NCI-H1092 treated with DMSO at 0.1 percent for 48 hours (cell line): ENCODE results near the gene ZNF22.

ENCODE experiments used
- DNase-seq: peaks from one replicate; lab custom pipeline; 2025; lab: John Stamatoyannopoulos, UW

The ZNF22 gene

DNA sequence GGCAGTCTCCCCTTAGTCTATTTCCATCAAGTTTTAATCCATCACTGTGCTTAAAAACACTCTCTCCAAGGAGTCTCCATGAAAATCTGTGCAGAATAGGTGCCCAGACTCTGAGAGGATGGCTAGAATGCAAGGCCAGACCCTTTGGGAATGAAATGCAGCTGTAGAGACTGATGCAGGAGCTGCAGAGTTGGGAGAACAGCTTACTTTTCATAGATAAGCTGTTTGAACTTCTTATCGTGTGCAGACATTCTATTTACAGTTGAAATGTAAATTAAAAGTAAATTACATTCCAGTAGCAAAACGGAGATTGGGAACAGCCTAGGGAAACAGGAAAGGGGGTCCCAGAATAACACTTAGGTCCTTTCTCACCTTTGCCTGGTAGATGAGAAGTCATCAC, 14.9 kb downstream of the ZNF22 start:
- DNase-seq = no peak

- DNase-seq = no peak
These were observed 22.7 kb downstream of the ZNF22 start for GRCh38 chr10:45023426-45023825.

- no peak for DNase-seq
These were observed 33.6 kb downstream of the ZNF22 start for GRCh38 chr10:45034301-45034700.

GRCh38 chr10:45035673-45036072, 35.0 kb downstream of the ZNF22 start:
- no peak for DNase-seq

DNA sequence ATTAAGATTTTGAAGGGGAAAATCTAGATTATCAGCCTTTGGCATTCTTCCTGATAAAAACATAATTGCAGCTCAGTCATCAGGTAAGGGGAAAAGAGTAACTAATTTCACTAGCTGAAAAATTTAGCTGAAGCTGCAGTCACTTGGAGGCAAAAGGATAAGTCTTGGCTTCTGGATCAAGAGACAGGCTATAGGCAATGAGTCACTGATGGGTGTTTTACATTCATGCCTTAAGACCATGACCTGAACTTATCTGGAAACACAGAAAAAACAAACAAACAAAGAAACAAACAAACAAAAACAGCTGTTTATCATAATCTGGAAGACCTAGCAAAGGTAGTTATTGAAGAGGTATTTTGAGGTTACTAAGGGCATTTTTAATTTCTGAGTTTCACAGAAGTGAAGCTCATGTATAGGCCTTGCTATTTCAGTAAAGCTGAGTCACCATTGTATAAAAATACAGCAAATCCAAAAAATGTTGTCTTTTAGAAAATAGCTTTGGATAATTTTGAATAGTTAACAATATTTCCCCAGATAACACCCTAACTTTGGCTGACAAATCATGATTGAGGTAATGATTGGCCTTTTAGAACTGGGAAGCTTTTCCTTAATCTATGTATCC, 40.3 kb downstream of the ZNF22 start:
- no peak for DNase-seq

GRCh38 chr10:45044290-45044689, 43.6 kb downstream of the ZNF22 start:
- no peak for DNase-seq

DNA sequence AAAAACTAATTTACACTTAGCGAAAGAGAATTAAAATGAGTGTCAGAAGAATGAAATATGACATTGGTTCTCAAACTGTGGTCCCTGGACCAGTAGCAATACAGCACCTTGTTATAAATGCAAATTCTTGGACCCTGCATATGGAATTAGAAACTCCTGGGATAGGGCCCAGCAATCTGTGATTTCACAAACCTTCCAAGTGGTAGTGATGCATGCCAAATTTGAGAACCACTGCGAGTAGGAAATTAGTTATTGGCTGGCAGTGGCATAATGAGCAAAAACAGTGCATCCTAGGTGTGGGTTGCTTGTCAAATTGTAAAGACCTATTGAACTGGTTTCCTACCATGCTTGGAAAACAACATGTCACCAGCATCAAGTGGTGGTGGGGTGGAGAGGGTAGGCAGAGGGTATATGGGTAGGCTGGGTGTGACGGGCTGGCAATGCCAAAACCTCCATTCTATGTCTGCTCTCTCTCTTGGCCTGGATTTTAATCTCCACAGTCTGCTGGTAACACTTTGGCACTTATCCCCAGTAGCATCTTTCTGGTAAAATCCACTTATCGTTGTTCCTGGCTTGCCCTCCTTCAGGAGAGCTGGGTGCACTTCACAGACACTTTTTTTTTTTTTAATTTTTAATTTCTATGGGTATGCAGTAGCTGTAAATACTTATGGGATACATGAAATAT, 50.0 kb downstream of the ZNF22 start:
- no peak for DNase-seq

DNA sequence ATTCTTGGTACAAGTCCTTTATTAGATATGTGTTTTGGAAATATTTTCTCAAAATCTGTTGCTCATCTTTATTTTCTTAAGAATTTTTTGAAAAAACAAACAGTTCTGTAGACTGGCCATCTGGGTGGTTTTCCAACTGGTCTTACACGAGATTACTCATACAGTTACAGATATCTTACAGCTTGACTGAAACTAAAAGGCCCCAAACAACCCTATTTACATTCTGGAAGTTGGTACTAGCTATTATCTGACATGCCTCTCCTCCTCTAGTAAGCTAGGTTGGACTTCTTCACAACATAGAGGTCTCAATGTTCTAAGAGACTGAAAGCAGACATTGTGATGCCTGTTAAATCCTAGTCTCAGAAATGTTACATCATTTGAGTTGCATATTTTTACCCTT, 52.0 kb downstream of the ZNF22 start:
- DNase-seq = no peak

DNA sequence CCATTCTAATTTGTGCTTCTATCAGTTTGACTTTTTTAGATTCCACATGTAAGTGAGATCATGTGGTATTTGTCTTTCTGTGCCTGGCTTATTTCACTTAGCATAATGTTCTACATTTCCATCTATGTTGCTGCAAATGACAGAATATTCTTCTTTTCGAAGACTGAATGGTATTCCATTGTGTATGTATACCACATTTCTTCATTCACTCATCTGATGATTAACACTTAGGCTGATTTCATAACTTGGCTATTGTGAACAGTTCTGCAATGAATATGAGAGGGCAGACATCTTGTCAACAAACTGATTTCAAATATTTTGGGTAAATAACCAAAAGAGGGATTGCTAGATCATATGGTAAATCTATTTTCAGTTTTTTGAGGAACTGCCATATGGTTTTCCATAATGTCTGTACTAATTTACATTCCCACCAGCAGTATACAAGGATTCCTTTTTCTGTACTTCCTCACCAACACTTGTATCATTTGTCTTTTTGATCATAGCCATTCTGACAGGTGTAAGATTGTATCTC, 52.9 kb downstream of the ZNF22 start:
- no peak for DNase-seq
